Colonic mucosa (tissue), 4 donors: Measurements from ENCODE around the gene SLX4IP. TPM values are rescaled to one million over a fixed set of nuclear protein-coding genes. Genes with fewer than 3 reads are reported as not detected.

ENCODE experiments used
- DNase-seq: peaks from one replicate; pipeline ENCODE4 v3.0.0-alpha.2; 2020
- H3K27ac ChIP-seq: fragments of 200-600 bp; one replicate; pipeline ENCODE4 v1.8.0; 2021
- H3K27me3 ChIP-seq: fragments of 200-600 bp; one replicate; pipeline ENCODE4 v1.8.0; 2021
- H3K36me3 ChIP-seq: fragments of 200-600 bp; one replicate; pipeline ENCODE4 v1.8.0; 2021
- H3K4me1 ChIP-seq: fragments of 200-600 bp; one replicate; pipeline ENCODE4 v1.8.0; 2021; ENCODE audit warnings: mild to moderate bottlenecking
- H3K4me3 ChIP-seq: fragments of 200-600 bp; one replicate; pipeline ENCODE4 v1.8.0; 2021
- H3K9ac ChIP-seq, 2 donors: one replicate each; pipeline ENCODE4 v1.7.0; 2013; ENCODE audit warnings: control low read depth in 2 of 2, low read depth in 2 of 2, low read length in 2 of 2
- H3K9me3 ChIP-seq: fragments of 200-600 bp; one replicate; pipeline ENCODE4 v1.8.0; 2021
- intact Hi-C: fragments of 100-400 bp; cut with DNase I; formaldehyde crosslinking; loops from one replicate; pipeline ENCODE4 v1.14.1; 2022
- total RNA-seq, 2 donors: library from RNA; stranded (reverse); fragmentation: NEBNext Ultra II Directional in 1 of 2; extraction: Animal tissue kit (Norgen Biotek cat#: 25700) in 1 of 2; gene quantifications; one replicate each; pipeline ENCODE4 v1.2.1, GENCODE V29; 2021
- TF ChIP-seq, protein P1 (sequence below): fragments of 200-600 bp; IDR thresholded peaks from one replicate; pipeline ENCODE4 v1.8.0; 2022; ENCODE audit warnings: antibody characterized with exemption, mild to moderate bottlenecking
- donor health status: healthy.
- donor health status: DM: no; HTN: no; CAD: no.
- donor health status: DM: no; HTN: no; CAD: no.

SLX4IP gene
- total RNA-seq, 2 donors from 2014 or later, result 5.0 to 8.8 TPM

DNA sequence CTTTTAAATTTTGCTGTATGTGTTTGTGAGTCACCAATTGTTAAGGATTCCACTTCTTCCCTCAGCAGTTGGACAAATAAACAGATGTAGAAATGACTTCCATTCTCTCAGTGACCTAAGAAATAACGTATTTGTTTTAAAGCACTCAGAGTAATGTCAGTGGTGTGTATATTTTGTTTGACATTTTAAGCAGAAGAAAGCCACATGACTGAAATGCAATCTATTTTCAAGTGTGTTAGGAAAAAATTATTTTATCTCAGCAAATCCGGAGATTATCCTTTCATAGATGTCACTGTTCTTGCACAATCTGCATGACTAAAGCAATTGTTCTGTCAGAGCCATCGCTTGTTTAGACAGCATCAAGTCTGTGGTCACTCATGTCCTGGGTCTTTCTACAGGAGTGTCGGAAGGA lies 161.6 kb downstream of the SLX4IP start:
- DNase-seq, result no peak
- Histone ChIP-seq H3K27ac (no peak overlapping the region), H3K36me3 (no peaks in the 10 kb centered on the region), H3K4me3 (no peak overlapping the region), H3K9ac (no peak overlapping the region), H3K9me3 (no peaks in the 10 kb centered on the region), H3K27me3 (no peaks in the 10 kb centered on the region), H3K4me1 (no peaks in the 10 kb centered on the region)
- intact Hi-C loops, result no loop called here
- TF ChIP-seq, protein P1, sequence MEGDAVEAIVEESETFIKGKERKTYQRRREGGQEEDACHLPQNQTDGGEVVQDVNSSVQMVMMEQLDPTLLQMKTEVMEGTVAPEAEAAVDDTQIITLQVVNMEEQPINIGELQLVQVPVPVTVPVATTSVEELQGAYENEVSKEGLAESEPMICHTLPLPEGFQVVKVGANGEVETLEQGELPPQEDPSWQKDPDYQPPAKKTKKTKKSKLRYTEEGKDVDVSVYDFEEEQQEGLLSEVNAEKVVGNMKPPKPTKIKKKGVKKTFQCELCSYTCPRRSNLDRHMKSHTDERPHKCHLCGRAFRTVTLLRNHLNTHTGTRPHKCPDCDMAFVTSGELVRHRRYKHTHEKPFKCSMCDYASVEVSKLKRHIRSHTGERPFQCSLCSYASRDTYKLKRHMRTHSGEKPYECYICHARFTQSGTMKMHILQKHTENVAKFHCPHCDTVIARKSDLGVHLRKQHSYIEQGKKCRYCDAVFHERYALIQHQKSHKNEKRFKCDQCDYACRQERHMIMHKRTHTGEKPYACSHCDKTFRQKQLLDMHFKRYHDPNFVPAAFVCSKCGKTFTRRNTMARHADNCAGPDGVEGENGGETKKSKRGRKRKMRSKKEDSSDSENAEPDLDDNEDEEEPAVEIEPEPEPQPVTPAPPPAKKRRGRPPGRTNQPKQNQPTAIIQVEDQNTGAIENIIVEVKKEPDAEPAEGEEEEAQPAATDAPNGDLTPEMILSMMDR, result no peak

GRCh38 chr20:10597637-10598036 lies 162.5 kb downstream of the SLX4IP start:
- Histone ChIP-seq H3K4me3 (no peak overlapping the region), H3K9me3 (no peaks in the 10 kb centered on the region), H3K9ac (no peak overlapping the region), H3K27me3 (no peaks in the 10 kb centered on the region), H3K27ac (no peak overlapping the region), H3K4me1 (no peaks in the 10 kb centered on the region), H3K36me3 (no peaks in the 10 kb centered on the region)
- TF ChIP-seq, protein P1, result no peak
- intact Hi-C loops, result no loop called here
- DNase-seq, result no peak

GRCh38 chr20:10602221-10602871 lies 167.2 kb downstream of the SLX4IP start:
- Histone ChIP-seq H3K27ac (no peak overlapping the region), H3K9me3 (no peaks in the 10 kb centered on the region), H3K36me3 (no peaks in the 10 kb centered on the region), H3K4me3 (no peak overlapping the region), H3K27me3 (no peaks in the 10 kb centered on the region), H3K9ac (no peak overlapping the region), H3K4me1 (no peaks in the 10 kb centered on the region)
- TF ChIP-seq, protein P1, result no peak
- no peak for DNase-seq
- intact Hi-C loops, result no loop called here

- Histone ChIP-seq H3K27ac (no peak overlapping the region), H3K9me3 (no peaks in the 10 kb centered on the region), H3K9ac (no peak overlapping the region), H3K27me3 (no peaks in the 10 kb centered on the region), H3K4me1 (no peaks in the 10 kb centered on the region), H3K36me3 (no peaks in the 10 kb centered on the region), H3K4me3 (no peak overlapping the region)
- TF ChIP-seq, protein P1, result no peak
- intact Hi-C loops, result no loop called here
- no peak for DNase-seq
These were observed 168.3 kb downstream of the SLX4IP start for GRCh38 chr20:10603378-10603777.

GRCh38 chr20:10603971-10604864 lies 169.1 kb downstream of the SLX4IP start:
- Histone ChIP-seq H3K4me3 (no peak overlapping the region), H3K9me3 (no peaks in the 10 kb centered on the region), H3K27me3 (no peaks in the 10 kb centered on the region), H3K27ac (no peak overlapping the region), H3K9ac (no peak overlapping the region), H3K36me3 (no peaks in the 10 kb centered on the region), H3K4me1 (no peaks in the 10 kb centered on the region)
- TF ChIP-seq, protein P1, result no peak
- intact Hi-C loops, result no loop called here
- DNase-seq, result no peak
